WERI-Rb-1 (cell line): ENCODE data around the gene NUP62.

Experiments used
- DNase-seq: peaks from one replicate; pipeline ENCODE4 v3.0.0-alpha.2; 2020
- H3K27ac ChIP-seq: fragments of 250-450 bp; sonication (Bioruptor Pico); 2 replicates; pipeline ENCODE4 v1.5.1; 2020; ENCODE audit warnings: mild to moderate bottlenecking, moderate library complexity
- H3K27me3 ChIP-seq: fragments of 250-450 bp; sonication (Bioruptor Pico); 2 replicates; pipeline ENCODE4 v1.5.1; 2021; ENCODE audit warnings: mild to moderate bottlenecking, low read depth, moderate library complexity; ENCODE audit not compliant: insufficient read depth, severe bottlenecking
- H3K36me3 ChIP-seq: fragments of 250-450 bp; sonication (Bioruptor Pico); 2 replicates; pipeline ENCODE4 v1.5.1; 2020; ENCODE audit warnings: mild to moderate bottlenecking, moderate library complexity
- H3K4me3 ChIP-seq: 2 replicates; pipeline ENCODE4 v1.5.1; 2011; ENCODE audit warnings: low read depth, mild to moderate bottlenecking, control low read depth, low read length
- H3K9me3 ChIP-seq: fragments of 250-450 bp; sonication (Bioruptor Pico); 2 replicates; pipeline ENCODE4 v1.5.1; 2021; ENCODE audit warnings: mild to moderate bottlenecking, moderate library complexity; ENCODE audit not compliant: severe bottlenecking
- CTCF ChIP-seq: IDR thresholded peaks from 2 replicates; pipeline ENCODE4 v1.5.1; 2011; ENCODE audit warnings: low read depth, mild to moderate bottlenecking, control low read depth, inconsistent platforms, low read length

NUP62 gene

GRCh38 chr19:49887665-49888509, 41.4 kb downstream of the NUP62 start:
- Histone ChIP-seq H3K27ac (peak overlapping the region; percentile 61), H3K4me3 (peak overlapping the region; percentile 29), H3K36me3 (peaks cover 18% of the 10 kb centered on the region), H3K9me3 (no peaks in the 10 kb centered on the region), H3K27me3 (no peaks in the 10 kb centered on the region)
- no peak for TF ChIP-seq CTCF
- peak; percentile 73 for DNase-seq

GRCh38 chr19:49887037-49887664, 42.2 kb downstream of the NUP62 start:
- H3K9me3 ChIP-seq = no peaks in the 10 kb centered on the region

GRCh38 chr19:49884760-49885159, 44.5 kb downstream of the NUP62 start:
- no peak overlapping the region for H3K4me3 ChIP-seq
- H3K27ac ChIP-seq = no peak overlapping the region
- H3K36me3 ChIP-seq = peaks cover 49% of the 10 kb centered on the region
- no peak for DNase-seq
- no peaks in the 10 kb centered on the region for H3K9me3 ChIP-seq
- TF ChIP-seq CTCF = no peak
- no peaks in the 10 kb centered on the region for H3K27me3 ChIP-seq

More at GRCh38 chr19:49887037-49887664, 42.2 kb downstream of the NUP62 start:
- DNase-seq = no peak
- Histone ChIP-seq H3K27ac (peak overlapping the region; percentile 61), H3K27me3 (no peaks in the 10 kb centered on the region), H3K36me3 (peaks cover 26% of the 10 kb centered on the region), H3K4me3 (peak overlapping the region; percentile 29)
- TF ChIP-seq CTCF = no peak

- H3K27me3 ChIP-seq = no peaks in the 10 kb centered on the region
- H3K4me3 ChIP-seq = no peak overlapping the region
- TF ChIP-seq CTCF = no peak
- H3K9me3 ChIP-seq = no peaks in the 10 kb centered on the region
- no peak overlapping the region for H3K27ac ChIP-seq
- peaks cover 49% of the 10 kb centered on the region for H3K36me3 ChIP-seq
- no peak for DNase-seq
Measured at GRCh38 chr19:49884109-49884508, 45.2 kb downstream of the NUP62 start.

- DNase-seq = no peak
- peaks cover 49% of the 10 kb centered on the region for H3K36me3 ChIP-seq
Measured at GRCh38 chr19:49883094-49883493, 46.2 kb downstream of the NUP62 start.

More at GRCh38 chr19:49883094-49883493, 46.2 kb downstream of the NUP62 start:
- TF ChIP-seq CTCF = no peak
- Histone ChIP-seq H3K27me3 (no peaks in the 10 kb centered on the region), H3K27ac (no peak overlapping the region), H3K4me3 (no peak overlapping the region), H3K9me3 (no peaks in the 10 kb centered on the region)
